GM23338 (cell line): ENCODE results near the gene ATP8A2. TPM values are rescaled to one million over a fixed set of nuclear protein-coding genes. Genes with fewer than 3 reads are reported as not detected.

ENCODE experiments used
- ATAC-seq: fragments of 200-7000 bp; cut with Tn5 transposase; 3 replicates; pipeline ENCODE4 v1.9.1; 2020
- DNase-seq: peaks from one replicate; pipeline ENCODE4 v3.0.0-alpha.2; 2015; ENCODE audit warnings: low spot score
- H2AFZ ChIP-seq: fragments of 200-600 bp; sonication (generic); 2 replicates; pipeline ENCODE4 v1.8.0; 2016; ENCODE audit warnings: antibody characterized with exemption, mild to moderate bottlenecking, moderate library complexity
- H3F3A ChIP-seq: fragments of 200-600 bp; sonication (generic); replicated peaks from 2 replicates; pipeline ENCODE4 v1.8.0; 2017; ENCODE audit warnings: antibody characterized with exemption, mixed run types, low read depth
- H3K27ac ChIP-seq: fragments of 200-600 bp; sonication (generic); 2 replicates; pipeline ENCODE4 v1.6.1; 2016; ENCODE audit warnings: low read depth
- H3K27me3 ChIP-seq: fragments of 200-600 bp; sonication (generic); 2 replicates; pipeline ENCODE4 v1.8.0; 2016; ENCODE audit warnings: mild to moderate bottlenecking, mixed run types, moderate library complexity; ENCODE audit not compliant: insufficient read depth
- H3K36me3 ChIP-seq: fragments of 200-600 bp; sonication (generic); 2 replicates; pipeline ENCODE4 v1.8.0; 2016; ENCODE audit warnings: mild to moderate bottlenecking; ENCODE audit not compliant: insufficient read depth
- H3K4me1 ChIP-seq: fragments of 200-600 bp; sonication (generic); 2 replicates; pipeline ENCODE4 v1.8.0; 2016; ENCODE audit warnings: mild to moderate bottlenecking, moderate library complexity; ENCODE audit not compliant: insufficient read depth
- H3K4me2 ChIP-seq: fragments of 200-600 bp; sonication (generic); 2 replicates; pipeline ENCODE4 v1.7.1; 2017; ENCODE audit warnings: mixed run types
- H3K4me3 ChIP-seq: fragments of 200-600 bp; sonication (generic); 2 replicates; pipeline ENCODE4 v1.6.1; 2016; ENCODE audit warnings: mixed run types
- H3K79me2 ChIP-seq: fragments of 200-600 bp; sonication (generic); replicated peaks from 2 replicates; pipeline ENCODE4 v1.8.0; 2017; ENCODE audit warnings: mild to moderate bottlenecking; ENCODE audit not compliant: insufficient read depth
- H3K9me2 ChIP-seq: fragments of 200-600 bp; sonication (generic); 2 replicates; pipeline ENCODE4 v1.8.0; 2017; ENCODE audit not compliant: insufficient read depth
- H4K20me1 ChIP-seq: fragments of 200-600 bp; sonication (generic); replicated peaks from 2 replicates; pipeline ENCODE4 v1.8.0; 2017; ENCODE audit warnings: mild to moderate bottlenecking; ENCODE audit not compliant: insufficient read depth
- H3K27ac Mint-ChIP-seq: 2 replicates; pipeline ENCODE4 v1.8.0; 2020; ENCODE audit warnings: inconsistent platforms, mild to moderate bottlenecking, moderate library complexity, mixed read lengths
- H3K27me3 Mint-ChIP-seq: 3 replicates; pipeline ENCODE4 v1.8.0; 2022; ENCODE audit warnings: low read depth, mild to moderate bottlenecking, moderate library complexity, mixed read lengths, inconsistent platforms; ENCODE audit not compliant: insufficient read depth, poor library complexity
- H3K36me3 Mint-ChIP-seq: 3 replicates; pipeline ENCODE4 v1.8.0; 2021; ENCODE audit warnings: low read depth, mild to moderate bottlenecking, inconsistent platforms, moderate library complexity, mixed read lengths
- H3K4me1 Mint-ChIP-seq: 3 replicates; pipeline ENCODE4 v1.8.0; 2020; ENCODE audit warnings: mild to moderate bottlenecking, inconsistent platforms, mixed read lengths
- H3K4me3 Mint-ChIP-seq: 3 replicates; pipeline ENCODE4 v1.8.0; 2021; ENCODE audit warnings: moderate library complexity, mild to moderate bottlenecking, inconsistent platforms, mixed read lengths
- H3K9me3 Mint-ChIP-seq: 3 replicates; pipeline ENCODE4 v1.8.0; 2020; ENCODE audit warnings: moderate library complexity, mild to moderate bottlenecking, inconsistent platforms, mixed read lengths
- CREB1 ChIP-seq: fragments of 250-450 bp; sonication (Bioruptor Pico); IDR thresholded peaks from 2 replicates; pipeline ENCODE4 v1.5.0; 2020; ENCODE audit warnings: low read depth, mild to moderate bottlenecking, moderate library complexity
- ETS1 ChIP-seq: IDR thresholded peaks from 2 replicates; pipeline ENCODE4 v1.6.1; 2016; ENCODE audit warnings: antibody characterized with exemption
- EZH2 ChIP-seq: fragments of 200-600 bp; sonication (generic); IDR thresholded peaks from one replicate; pipeline ENCODE4 v1.8.0; 2017; ENCODE audit warnings: antibody characterized with exemption, mild to moderate bottlenecking, low read depth; ENCODE audit not compliant: unreplicated experiment
- JUNB ChIP-seq: IDR thresholded peaks from one replicate; pipeline ENCODE4 v1.6.1; 2016; ENCODE audit warnings: antibody characterized with exemption; ENCODE audit not compliant: unreplicated experiment
- POLR2AphosphoS5 ChIP-seq: IDR thresholded peaks from 2 replicates; pipeline ENCODE4 v1.6.1; 2016; ENCODE audit warnings: antibody characterized with exemption, low read depth
- REST ChIP-seq: IDR thresholded peaks from one replicate; pipeline ENCODE4 v1.6.1; 2018; ENCODE audit warnings: antibody characterized with exemption; ENCODE audit not compliant: unreplicated experiment
- STAT1 ChIP-seq: IDR thresholded peaks from one replicate; pipeline ENCODE4 v1.6.1; 2016; ENCODE audit warnings: antibody characterized with exemption; ENCODE audit not compliant: unreplicated experiment
- ZNF114 ChIP-seq: fragments of 250-450 bp; sonication (Bioruptor Pico); IDR thresholded peaks from 2 replicates; pipeline ENCODE4 v1.5.0; 2020; ENCODE audit warnings: mild to moderate bottlenecking, moderate library complexity
- ZNF331 ChIP-seq: fragments of 250-450 bp; sonication (Bioruptor Pico); IDR thresholded peaks from 2 replicates; pipeline ENCODE4 v1.5.0; 2020; ENCODE audit warnings: low read depth, mild to moderate bottlenecking, moderate library complexity
- ZNF462 ChIP-seq: fragments of 250-450 bp; sonication (Bioruptor Pico); IDR thresholded peaks from 2 replicates; pipeline ENCODE4 v1.5.0; 2020; ENCODE audit warnings: mild to moderate bottlenecking, moderate library complexity
- polyA plus RNA-seq: library from polyadenylated mRNA; unstranded; fragments of >200 nt; fragmentation: Nextera tagmentation; extraction: Ambion mirVana; gene quantifications from 2 replicates; pipeline ENCODE4 v1.2.1, GENCODE V29; 2016
- total RNA-seq: library from RNA; depleted of rRNA; stranded (reverse); fragments of >200 nt; shearing (Covaris generic); gene quantifications from 2 replicates; pipeline ENCODE4 v1.2.3, GENCODE V29; 2014

The ATP8A2 gene
- total and polyA plus RNA-seq, 2 experiments from 2014 or later = 5.7 to 8.8 TPM

- peaks cover 5% of the 10 kb centered on the region for H3K27me3 Mint-ChIP-seq
- ATAC-seq (no peak), DNase-seq (no peak)
- TF ChIP-seq STAT1 = no peak
- TF ChIP-seq CREB1 (CRISPR knock-in tag) = no peak
- TF ChIP-seq JUNB = no peak
- TF ChIP-seq EZH2 = no peak
- no peak for TF ChIP-seq ZNF114
- no peak for TF ChIP-seq ZNF331 (CRISPR knock-in tag)
- H3F3A ChIP-seq = no peaks in the 10 kb centered on the region
- no peaks in the 10 kb centered on the region for H3K79me2 ChIP-seq
- peaks cover 31% of the 10 kb centered on the region for H3K9me3 Mint-ChIP-seq
- H3K4me1 Mint-ChIP-seq = peaks cover 16% of the 10 kb centered on the region
- H3K4me3 ChIP-seq = no peak overlapping the region
- H3K27ac ChIP-seq = no peak overlapping the region
- no peak overlapping the region for H3K4me2 ChIP-seq
- H2AFZ ChIP-seq = no peak overlapping the region
- no peak overlapping the region for H3K4me3 Mint-ChIP-seq
- H3K36me3 ChIP-seq = peaks cover 5% of the 10 kb centered on the region; the same call in 1 of the 2 replicates
- H3K27ac Mint-ChIP-seq = no peak overlapping the region
- H3K4me1 ChIP-seq = peaks cover 12% of the 10 kb centered on the region
- H4K20me1 ChIP-seq = no peaks in the 10 kb centered on the region
- H3K36me3 Mint-ChIP-seq = peaks cover 17% of the 10 kb centered on the region
- no peaks in the 10 kb centered on the region for H3K9me2 ChIP-seq
- no peaks in the 10 kb centered on the region for H3K27me3 ChIP-seq
Observed at GRCh38 chr13:25423831-25424230, 52.1 kb downstream of the ATP8A2 start.

GRCh38 chr13:25429466-25429865 lies 57.7 kb downstream of the ATP8A2 start:
- no peaks in the 10 kb centered on the region for H3K4me1 ChIP-seq
- H3K27me3 ChIP-seq = no peaks in the 10 kb centered on the region
- Mint-ChIP-seq H3K36me3 (peaks cover 17% of the 10 kb centered on the region), H3K27me3 (peaks cover 7% of the 10 kb centered on the region), H3K4me1 (no peaks in the 10 kb centered on the region; the same call in 1 of the 3 replicates), H3K27ac (no peak overlapping the region), H3K4me3 (no peak overlapping the region), H3K9me3 (peaks cover 35% of the 10 kb centered on the region)
- ATAC-seq (no peak), DNase-seq (no peak)
- H3K4me2 ChIP-seq = no peak overlapping the region
- H2AFZ ChIP-seq = no peak overlapping the region
- no peaks in the 10 kb centered on the region for H3K79me2 ChIP-seq
- peaks cover 5% of the 10 kb centered on the region; the same call in 1 of the 2 replicates for H3K36me3 ChIP-seq
- no peaks in the 10 kb centered on the region for H3K9me2 ChIP-seq
- no peaks in the 10 kb centered on the region for H3F3A ChIP-seq
- H3K27ac ChIP-seq = no peak overlapping the region
- H3K4me3 ChIP-seq = no peak overlapping the region
- TF ChIP-seq ZNF114 (no peak), EZH2 (no peak), ZNF462 (CRISPR knock-in tag) (no peak), ETS1 (no peak), REST (no peak), POLR2AphosphoS5 (no peak), ZNF331 (CRISPR knock-in tag) (no peak)
- H4K20me1 ChIP-seq = no peaks in the 10 kb centered on the region
